ENCODE measurements around the gene DNAL4. TPM values are rescaled to one million over a fixed set of nuclear protein-coding genes. Genes with fewer than 3 reads are reported as not detected.
A peak's percentile ranks its signal among the peaks of the same experiment; 100 is the strongest.

Gene DNAL4
- total RNA-seq, 6 experiments from 2014 or later, result 8.6 to 11.5 (median 9.8) TPM

- TF ChIP-seq, protein P1, sequence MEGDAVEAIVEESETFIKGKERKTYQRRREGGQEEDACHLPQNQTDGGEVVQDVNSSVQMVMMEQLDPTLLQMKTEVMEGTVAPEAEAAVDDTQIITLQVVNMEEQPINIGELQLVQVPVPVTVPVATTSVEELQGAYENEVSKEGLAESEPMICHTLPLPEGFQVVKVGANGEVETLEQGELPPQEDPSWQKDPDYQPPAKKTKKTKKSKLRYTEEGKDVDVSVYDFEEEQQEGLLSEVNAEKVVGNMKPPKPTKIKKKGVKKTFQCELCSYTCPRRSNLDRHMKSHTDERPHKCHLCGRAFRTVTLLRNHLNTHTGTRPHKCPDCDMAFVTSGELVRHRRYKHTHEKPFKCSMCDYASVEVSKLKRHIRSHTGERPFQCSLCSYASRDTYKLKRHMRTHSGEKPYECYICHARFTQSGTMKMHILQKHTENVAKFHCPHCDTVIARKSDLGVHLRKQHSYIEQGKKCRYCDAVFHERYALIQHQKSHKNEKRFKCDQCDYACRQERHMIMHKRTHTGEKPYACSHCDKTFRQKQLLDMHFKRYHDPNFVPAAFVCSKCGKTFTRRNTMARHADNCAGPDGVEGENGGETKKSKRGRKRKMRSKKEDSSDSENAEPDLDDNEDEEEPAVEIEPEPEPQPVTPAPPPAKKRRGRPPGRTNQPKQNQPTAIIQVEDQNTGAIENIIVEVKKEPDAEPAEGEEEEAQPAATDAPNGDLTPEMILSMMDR (IDR thresholded peaks at IDR 0.05), result no peak
- H3K4me3 Mint-ChIP-seq, result no peak overlapping the region
- peaks cover 9% of the 10 kb centered on the region; the same call in 1 of the 2 replicates for H3K4me1 Mint-ChIP-seq (ENCODE audit: low read depth)
- peaks cover 17% of the 10 kb centered on the region for H3K36me3 Mint-ChIP-seq (ENCODE audit: low read depth)
- no peaks in the 10 kb centered on the region for H3K9me3 Mint-ChIP-seq
- no peak overlapping the region for H3K27ac Mint-ChIP-seq
- DNase-seq, result no peak
- H3K27me3 Mint-ChIP-seq (ENCODE audit: insufficient read depth), result peaks cover 9% of the 10 kb centered on the region
Observed at GRCh38 chr22:38734421-38735100, 59.4 kb downstream of the DNAL4 start.

GRCh38 chr22:38733724-38734381, 60.1 kb downstream of the DNAL4 start:
- TF ChIP-seq, protein P1 (IDR thresholded peaks at IDR 0.05), result no peak
- Mint-ChIP-seq H3K27me3 (ENCODE audit: insufficient read depth) (peaks cover 10% of the 10 kb centered on the region), H3K27ac (peak overlapping the region; percentile 32; the same call in 1 of the 2 replicates), H3K4me3 (no peak overlapping the region), H3K9me3 (no peaks in the 10 kb centered on the region), H3K4me1 (ENCODE audit: low read depth) (peaks cover 9% of the 10 kb centered on the region; the same call in 1 of the 2 replicates), H3K36me3 (ENCODE audit: low read depth) (peaks cover 17% of the 10 kb centered on the region)
- no peak for DNase-seq

GRCh38 chr22:38733329-38733723, 60.6 kb downstream of the DNAL4 start:
- Mint-ChIP-seq H3K27ac (peak overlapping the region; percentile 51), H3K9me3 (no peaks in the 10 kb centered on the region), H3K4me1 (ENCODE audit: low read depth) (peaks cover 9% of the 10 kb centered on the region; the same call in 1 of the 2 replicates), H3K4me3 (no peak overlapping the region), H3K27me3 (ENCODE audit: insufficient read depth) (peaks cover 11% of the 10 kb centered on the region), H3K36me3 (ENCODE audit: low read depth) (peaks cover 14% of the 10 kb centered on the region)
- DNase-seq, result no peak
- TF ChIP-seq, protein P1 (IDR thresholded peaks at IDR 0.05), result peak; percentile 82

GRCh38 chr22:38732251-38732815, 61.6 kb downstream of the DNAL4 start:
- DNase-seq, result no peak
- H3K36me3 Mint-ChIP-seq (ENCODE audit: low read depth), result peaks cover 5% of the 10 kb centered on the region; the same call in 1 of the 2 replicates
- no peak overlapping the region for H3K4me3 Mint-ChIP-seq
- TF ChIP-seq, protein P1 (IDR thresholded peaks at IDR 0.05), result no peak
- no peak overlapping the region for H3K27ac Mint-ChIP-seq
- peaks cover 11% of the 10 kb centered on the region for H3K27me3 Mint-ChIP-seq (ENCODE audit: insufficient read depth)
- H3K9me3 Mint-ChIP-seq, result no peaks in the 10 kb centered on the region
- H3K4me1 Mint-ChIP-seq (ENCODE audit: low read depth), result 0 out of 2 replicates have a peak, but pooled peaks cover 4% of the 10 kb centered on the region

DNA sequence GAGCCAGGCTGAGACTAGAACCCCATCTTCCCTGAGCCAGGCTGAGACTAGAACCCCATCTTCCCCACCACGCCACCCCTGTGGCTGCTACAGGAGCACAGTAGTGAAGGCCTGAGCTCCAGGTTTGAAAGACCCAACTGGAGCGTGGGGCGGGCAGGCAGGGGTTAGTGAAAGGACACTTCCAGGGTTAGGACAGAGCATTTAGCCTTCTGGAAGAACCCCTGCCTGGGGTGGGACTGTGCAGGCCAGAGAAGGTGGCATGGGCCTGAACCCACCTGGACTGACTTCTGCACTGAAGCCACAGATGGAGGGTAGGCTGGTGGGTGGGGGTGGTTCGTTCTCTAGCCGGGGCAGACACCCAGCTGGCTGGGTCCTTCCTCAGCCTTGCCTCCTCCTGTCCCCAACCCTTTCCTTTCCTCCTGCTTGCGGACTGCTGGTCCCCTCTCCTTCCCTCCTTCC, 62.2 kb downstream of the DNAL4 start:
- Mint-ChIP-seq H3K9me3 (no peaks in the 10 kb centered on the region), H3K27me3 (ENCODE audit: insufficient read depth) (peaks cover 11% of the 10 kb centered on the region), H3K4me3 (no peak overlapping the region), H3K27ac (no peak overlapping the region), H3K4me1 (ENCODE audit: low read depth) (0 out of 2 replicates have a peak, but pooled peaks cover 4% of the 10 kb centered on the region), H3K36me3 (ENCODE audit: low read depth) (peaks cover 3% of the 10 kb centered on the region; the same call in 1 of the 2 replicates)
- TF ChIP-seq, protein P1 (IDR thresholded peaks at IDR 0.05), result no peak
- no peak for DNase-seq

Data from HFFc6 (cell line).